ENCODE data around the gene P2RX4.
"Not testable (repeated sequence)": the region's sequence is repeated elsewhere in the genome, so short reads cannot be mapped to it uniquely, and the experiment has no call there.

The P2RX4 gene

DNA sequence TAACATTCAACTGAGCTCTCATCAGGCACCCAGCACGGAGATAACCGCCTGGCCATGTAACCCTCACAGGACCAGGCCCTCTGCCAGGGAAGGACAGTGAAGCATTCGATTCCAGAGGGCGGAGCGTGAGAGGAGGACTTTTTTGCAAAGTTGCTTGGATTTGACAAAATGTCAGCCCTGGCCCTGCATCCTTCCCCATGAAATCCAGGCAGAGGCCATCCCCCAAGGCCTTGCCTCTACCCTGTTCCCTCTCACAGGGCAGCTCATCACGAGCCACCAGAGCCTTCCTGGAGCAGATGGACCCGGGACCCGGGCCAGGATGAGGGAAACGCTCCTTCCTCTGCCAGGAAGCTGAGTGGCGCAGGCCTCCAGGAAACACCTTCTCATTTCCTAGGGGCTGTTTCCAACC is 69.6 kb downstream of the P2RX4 start:
- DNase-seq = no peak

DNA sequence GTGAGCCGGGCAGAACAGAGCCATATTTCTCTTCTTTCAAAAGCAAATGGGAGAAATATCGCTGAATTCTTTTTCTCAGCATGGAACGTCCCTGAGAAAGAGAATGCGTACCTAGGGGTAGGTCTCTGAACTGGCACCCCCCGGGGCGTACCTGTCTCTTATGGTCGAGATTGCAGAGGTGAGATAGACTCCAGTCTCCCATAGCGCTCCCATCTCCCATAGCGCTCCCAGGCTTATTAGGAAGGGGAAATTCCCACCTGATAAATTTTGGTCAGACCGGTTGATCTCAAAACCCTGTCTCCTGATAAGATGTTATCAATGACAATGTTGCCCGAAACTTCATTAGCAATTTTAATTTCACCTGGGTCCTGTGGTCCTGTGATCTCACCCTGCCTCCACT is 70.6 kb downstream of the P2RX4 start:
- DNase-seq = not testable (repeated sequence)

DNA sequence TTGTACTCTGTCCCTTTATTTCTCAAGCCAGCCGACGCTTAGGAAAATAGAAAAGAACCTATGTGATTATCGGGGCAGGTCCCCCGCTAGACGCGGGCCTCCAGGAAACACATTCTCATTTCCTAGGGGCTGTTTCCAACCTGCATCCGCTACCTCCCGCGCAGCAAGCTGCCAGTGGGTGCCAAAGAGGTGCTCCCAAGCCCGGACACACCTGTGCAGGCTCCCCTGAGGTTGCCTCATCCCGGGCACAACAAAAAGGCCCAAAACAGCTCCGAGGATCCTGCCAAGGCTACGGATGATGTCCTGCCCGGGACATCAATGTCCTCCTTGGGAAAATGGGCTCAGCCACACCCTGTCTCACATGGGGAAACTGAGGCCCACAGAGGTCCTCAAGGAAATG is 71.2 kb downstream of the P2RX4 start:
- DNase-seq = not testable (repeated sequence)

DNA sequence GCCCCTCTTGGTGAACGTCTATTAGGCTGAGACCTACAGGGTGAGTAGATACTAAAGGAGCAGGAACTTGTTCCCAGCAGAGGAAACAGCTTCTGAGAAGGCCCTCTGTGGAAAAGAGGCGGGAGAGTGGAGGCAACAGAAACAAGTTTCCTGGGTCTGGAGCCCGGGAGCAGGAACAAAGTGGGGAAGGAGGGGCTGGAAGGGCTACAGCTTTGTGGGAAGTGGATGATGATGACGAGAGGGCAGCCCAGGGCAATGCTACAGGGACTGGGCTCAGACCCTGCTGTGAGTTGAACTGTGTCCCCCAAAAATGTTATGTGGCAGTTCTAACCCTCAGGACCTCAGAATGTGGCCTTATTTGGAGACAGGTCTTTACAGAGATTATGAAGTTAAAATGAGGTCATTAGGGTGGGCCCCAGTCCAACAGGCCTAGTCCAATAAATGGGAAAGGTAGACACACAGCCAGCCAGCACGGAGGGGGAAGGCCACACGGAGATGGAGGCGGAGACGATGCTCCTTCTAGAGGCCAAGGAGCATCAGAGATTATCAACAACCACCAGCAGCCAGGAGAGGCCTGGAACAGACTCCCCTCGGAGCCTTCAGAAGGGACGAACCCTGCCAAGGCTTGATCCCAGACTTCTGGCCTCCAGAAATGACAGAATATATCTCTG is 72.3 kb downstream of the P2RX4 start:
- DNase-seq = no peak

DNA sequence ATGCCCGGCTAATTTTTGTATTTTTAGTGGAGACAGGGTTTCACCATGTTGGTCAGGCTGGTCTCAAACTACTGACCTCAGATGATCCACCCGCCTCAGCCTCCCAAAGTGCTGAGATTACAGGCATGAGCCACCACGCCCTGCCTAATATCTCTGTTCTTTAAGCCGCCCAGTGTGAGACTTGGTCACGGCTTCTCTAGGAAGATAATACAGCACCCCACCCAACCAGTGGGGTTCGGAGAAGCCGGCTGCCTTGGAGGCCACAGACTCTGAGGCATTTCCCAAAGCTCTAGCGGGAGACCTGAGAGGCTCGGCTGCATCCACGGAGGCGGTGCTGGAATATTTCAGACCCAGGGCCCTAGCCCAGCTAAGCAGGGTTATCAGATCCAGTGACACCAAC is 73.0 kb downstream of the P2RX4 start:
- DNase-seq = not testable (repeated sequence)

DNA sequence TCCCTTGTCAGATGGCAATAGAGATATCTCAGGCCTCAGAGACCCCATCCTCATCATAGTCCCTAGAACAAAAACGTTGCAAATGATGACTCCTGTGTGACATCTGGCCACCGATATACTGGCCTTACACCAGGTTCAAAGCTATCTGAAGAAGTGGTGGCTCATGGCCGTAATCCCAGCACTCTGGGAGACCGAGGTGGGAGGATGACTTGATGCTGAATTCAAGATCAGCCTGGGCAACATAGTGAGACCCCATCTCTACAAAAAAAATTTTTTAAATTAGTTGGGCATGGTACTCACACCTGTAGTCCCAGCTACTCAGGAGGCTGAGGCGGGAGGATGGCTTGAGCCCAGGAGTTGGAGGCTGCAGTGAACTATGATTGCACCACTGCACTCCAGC is 73.5 kb downstream of the P2RX4 start:
- no peak for DNase-seq
